K562 (cell line): Measurements from ENCODE around the gene S100A4. TPM values are rescaled to one million over a fixed set of nuclear protein-coding genes. Genes with fewer than 3 reads are reported as not detected.

ENCODE experiments used
- ATAC-seq: fragments of 200-7000 bp; cut with Tn5 transposase; 3 replicates; pipeline ENCODE4 v1.9.1; 2020; ENCODE audit warnings: moderate library complexity
- BruUV-seq: library from RNA; stranded (reverse); fragments of 400-500 nt; replicated peaks from 2 replicates; lab custom pipeline; 2021; lab: Mats Ljungman, UMichigan
- CTCF ChIA-PET: fragments of 300-600 bp; formaldehyde crosslinking; extraction: SDS; loops from one replicate; lab custom pipeline; 2021; ENCODE audit warnings: low intra/inter-chr PET ratio; lab: Yijun Ruan, JAX
- POLR2A ChIA-PET: fragments of 300-600, 350-650 bp; sonication (Branson Sonifier 250); formaldehyde crosslinking; extraction: SDS; loops from one replicate; lab custom pipeline; 2021; ENCODE audit warnings: antibody characterized with exemption, inconsistent platforms; lab: Yijun Ruan, JAX
- DNase-seq, 4 experiments: peaks; one replicate each; pipeline versions ENCODE4 v3.0.0 to v3.0.0-alpha.2; 2011 to 2018; ENCODE audit warnings: low spot score in 3 of 4, mixed read lengths in 3 of 4; ENCODE audit errors: extremely low read depth in 1 of 4
- FAIRE-seq: peaks from 2 replicates; lab custom pipeline; 2011; peaks lifted over from hg19 to GRCh38; lab: Jason Lieb, UNC
- H2AFZ ChIP-seq: 2 replicates; pipeline ENCODE4 v1.6.0; 2011; ENCODE audit warnings: low read depth, low read length, control low read depth, inconsistent platforms
- H3K27ac ChIP-seq: fragments of 200-600 bp; 3 replicates; pipeline ENCODE4 v1.8.0; 2011; ENCODE audit warnings: low read depth, mild to moderate bottlenecking, control low read depth, inconsistent platforms, low read length, moderate library complexity, mixed read lengths; ENCODE audit errors: extremely low read depth
- H3K27me3 ChIP-seq, 2 experiments: fragments of 300-600 bp in 1 of 2; 2 replicates in 1 of 2; 3 replicates in 1 of 2; pipeline versions ENCODE4 v1.6.0 to v1.8.0; 2011; ENCODE audit warnings: inconsistent platforms in 2 of 2, low read length in 2 of 2, mild to moderate bottlenecking in 1 of 2, mixed read lengths in 1 of 2, moderate library complexity in 1 of 2; ENCODE audit not compliant: control insufficient read depth in 2 of 2, insufficient read depth in 2 of 2
- H3K36me3 ChIP-seq: fragments of 300-600 bp; 3 replicates; pipeline ENCODE4 v1.8.0; 2011; ENCODE audit warnings: mild to moderate bottlenecking, low read length, inconsistent platforms; ENCODE audit not compliant: control insufficient read depth, insufficient read depth
- H3K4me1 ChIP-seq, 2 experiments: fragments of 200-600 bp in 1 of 2; replicated peaks in 1 of 2; 2 replicates in 1 of 2; 3 replicates in 1 of 2; pipeline versions ENCODE4 v1.5.1 to v1.8.0; 2011; ENCODE audit warnings: inconsistent platforms in 2 of 2, low read length in 2 of 2, mild to moderate bottlenecking in 1 of 2, mixed read lengths in 1 of 2, moderate library complexity in 1 of 2; ENCODE audit not compliant: control insufficient read depth in 2 of 2, insufficient read depth in 2 of 2
- H3K4me2 ChIP-seq: 2 replicates; pipeline ENCODE4 v1.6.1; 2011; ENCODE audit warnings: low read length, control low read depth, inconsistent platforms, mixed read lengths; ENCODE audit not compliant: insufficient read depth
- H3K4me3 ChIP-seq: fragments of 200-600 bp; sonication (generic), shearing (Covaris generic); 2 replicates; pipeline ENCODE4 v1.5.1; 2016; ENCODE audit warnings: control low read depth, inconsistent platforms
- H3K79me2 ChIP-seq: fragments of 200-600 bp; 3 replicates; pipeline ENCODE4 v1.8.0; 2011; ENCODE audit warnings: low read length, inconsistent platforms; ENCODE audit not compliant: control insufficient read depth, insufficient read depth
- H3K9ac ChIP-seq, 2 experiments: 2 replicates each; pipeline versions ENCODE4 v1.6.0 to v1.6.1; 2011; ENCODE audit warnings: low read depth in 2 of 2, low read length in 2 of 2, control low read depth in 1 of 2, inconsistent platforms in 1 of 2, mild to moderate bottlenecking in 1 of 2, mixed read lengths in 1 of 2; ENCODE audit not compliant: insufficient read depth in 1 of 2
- H3K9me1 ChIP-seq: one replicate; pipeline ENCODE4 v1.6.0; 2011; ENCODE audit warnings: inconsistent platforms, mild to moderate bottlenecking, low read length, moderate library complexity; ENCODE audit not compliant: control insufficient read depth, insufficient read depth
- H3K9me3 ChIP-seq: replicated peaks from 2 replicates; pipeline ENCODE4 v1.5.1; 2011; ENCODE audit warnings: low read depth, low read length, inconsistent platforms; ENCODE audit not compliant: control insufficient read depth, insufficient read depth
- H4K20me1 ChIP-seq: replicated peaks from 2 replicates; pipeline ENCODE4 v1.6.1; 2011; ENCODE audit warnings: low read length, inconsistent platforms, mixed read lengths; ENCODE audit not compliant: control insufficient read depth, insufficient read depth
- BRCA1 ChIP-seq, 2 experiments: fragments of 450-650 bp in 1 of 2; sonication (generic) in 1 of 2; formaldehyde crosslinking in 1 of 2; IDR thresholded peaks; 2 replicates each; pipeline versions ENCODE4 v1.5.0 to v1.6.1; 2017 to 2020; ENCODE audit warnings: mild to moderate bottlenecking in 1 of 2, missing genetic modification reagents in 1 of 2
- CBX1 ChIP-seq: sonication (generic); IDR thresholded peaks from 2 replicates; pipeline ENCODE4 v1.6.1; 2016; ENCODE audit warnings: antibody characterized with exemption, low read depth, mild to moderate bottlenecking
- CREB1 ChIP-seq, 2 experiments: sonication (generic) in 1 of 2; formaldehyde crosslinking in 1 of 2; IDR thresholded peaks; 2 replicates each; pipeline versions ENCODE4 v1.6.1 to v1.8.0; 2012 to 2022; ENCODE audit warnings: inconsistent platforms in 1 of 2, mild to moderate bottlenecking in 1 of 2, missing genetic modification reagents in 1 of 2, moderate library complexity in 1 of 2
- DLX4 ChIP-seq: fragments of 250-450 bp; sonication (Bioruptor Pico); IDR thresholded peaks from 2 replicates; pipeline ENCODE4 v1.6.1; 2021; ENCODE audit warnings: mild to moderate bottlenecking
- E2F3 ChIP-seq: fragments of 250-450 bp; sonication (Bioruptor Pico); IDR thresholded peaks from 2 replicates; pipeline ENCODE4 v1.4.0; 2020; ENCODE audit warnings: mild to moderate bottlenecking
- FOXK1 ChIP-seq: sonication (generic); formaldehyde crosslinking; IDR thresholded peaks from 2 replicates; pipeline ENCODE4 v1.8.0; 2022; ENCODE audit warnings: missing genetic modification reagents, mild to moderate bottlenecking, borderline replicate concordance
- RNF2 ChIP-seq: sonication (generic); IDR thresholded peaks from 2 replicates; pipeline ENCODE4 v1.6.1; 2016
- SAP30 ChIP-seq: fragments of 200-600 bp; sonication (generic); IDR thresholded peaks from 2 replicates; pipeline ENCODE4 v1.6.1; 2012; ENCODE audit warnings: borderline replicate concordance, low read depth, mild to moderate bottlenecking, moderate library complexity, low read length, control low read depth, inconsistent platforms; ENCODE audit not compliant: insufficient read depth, poor library complexity, severe bottlenecking
- SREBF2 ChIP-seq: sonication (generic); formaldehyde crosslinking; IDR thresholded peaks from 2 replicates; pipeline ENCODE4 v1.4.0; 2020; ENCODE audit warnings: mild to moderate bottlenecking, missing genetic modification reagents
- TAL1 ChIP-seq: fragments of 450-650 bp; IDR thresholded peaks from 2 replicates; pipeline ENCODE4 v1.6.1; 2016; ENCODE audit warnings: mild to moderate bottlenecking
- ZNF274 ChIP-seq: IDR thresholded peaks from 2 replicates; pipeline ENCODE4 v1.6.1; 2011; ENCODE audit warnings: low read depth, mild to moderate bottlenecking, low read length, moderate library complexity, borderline replicate concordance
- WGBS: fragments of 100-300 bp; shearing (Covaris generic); methylation state at CpG from one replicate; pipeline ENCODE4 v1.1.6; 2016; ENCODE audit warnings: low coverage, mixed read lengths; ENCODE audit not compliant: insufficient coverage; ENCODE audit errors: missing lambda C conversion rate; 5-methylcytosine and 5-hydroxymethylcytosine counted together
- in situ Hi-C: fragments of 300-500 bp; cut with MboI; formaldehyde crosslinking; loops from 4 replicates; pipeline ENCODE4 v1.15.0; 2018; ENCODE audit warnings: inconsistent platforms, mixed read lengths
- intact Hi-C: fragments of 100-400 bp; cut with micrococcal nuclease; formaldehyde crosslinking; loops from 2 replicates; pipeline ENCODE4 v1.14.2; 2022
- polyA plus RNA-seq, 8 experiments: library from polyadenylated mRNA; depleted of rRNA in 4 of 8; stranded (reverse) in 5 of 8; unstranded in 3 of 8; fragments of >200 nt; fragmentation: Nextera tagmentation in 2 of 8; fragmentation: Illumina TruSeq in 1 of 8; extraction: Ambion mirVana in 2 of 8; extraction: Trizol in 1 of 8; gene quantifications; 2 replicates each; pipeline versions ENCODE4 v1.2.1 to v1.2.3, GENCODE V29; 2011 to 2014; ENCODE audit warnings: inconsistent platforms in 1 of 8, missing spikeins in 1 of 8
- total RNA-seq, 7 experiments: library from RNA; depleted of rRNA in 6 of 7; stranded (reverse); fragments of >200 nt in 6 of 7; fragmentation: Illumina TruSeq in 2 of 7; extraction: Trizol in 2 of 7; gene quantifications; 2 replicates each; pipeline versions ENCODE4 v1.2.1 to v1.2.3, GENCODE V29; 2011 to 2021; ENCODE audit warnings: low replicate concordance in 1 of 7
- TF ChIP-seq, protein P1 (sequence below): IDR thresholded peaks from 2 replicates; pipeline ENCODE4 v1.6.1; 2011; ENCODE audit not compliant: insufficient read length; ENCODE audit errors: extremely low read depth
- TF ChIP-seq, protein P2 (sequence below): fragments of 250-450 bp; sonication (Bioruptor Pico); IDR thresholded peaks from 2 replicates; pipeline ENCODE4 v1.5.0; 2021; ENCODE audit warnings: mild to moderate bottlenecking, borderline replicate concordance

The S100A4 gene
- total and polyA plus RNA-seq, 9 of the 15 experiments (the other 6 are each of a cell fraction or from before 2014, with no cell fraction given), result 3.7 to 20.1 (median 11.2) TPM

GRCh38 chr1:153531638-153532037 lies 14.0 kb downstream of the S100A4 start (continued):
- TF ChIP-seq CREB1 (IDR thresholded peaks at IDR 0.05) (no peak), CREB1 (CRISPR knock-in tag; IDR thresholded peaks at IDR 0.05) (no peak), DLX4 (CRISPR knock-in tag) (no peak), BRCA1 (IDR thresholded peaks at IDR 0.05) (no peak), BRCA1 (CRISPR knock-in tag; IDR thresholded peaks at IDR 0.05) (no peak), RNF2 (no peak), TAL1 (no peak), FOXK1 (CRISPR knock-in tag) (no peak), CBX1 (no peak)
- TF ChIP-seq, protein P1, sequence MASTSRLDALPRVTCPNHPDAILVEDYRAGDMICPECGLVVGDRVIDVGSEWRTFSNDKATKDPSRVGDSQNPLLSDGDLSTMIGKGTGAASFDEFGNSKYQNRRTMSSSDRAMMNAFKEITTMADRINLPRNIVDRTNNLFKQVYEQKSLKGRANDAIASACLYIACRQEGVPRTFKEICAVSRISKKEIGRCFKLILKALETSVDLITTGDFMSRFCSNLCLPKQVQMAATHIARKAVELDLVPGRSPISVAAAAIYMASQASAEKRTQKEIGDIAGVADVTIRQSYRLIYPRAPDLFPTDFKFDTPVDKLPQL, result no peak

DNA sequence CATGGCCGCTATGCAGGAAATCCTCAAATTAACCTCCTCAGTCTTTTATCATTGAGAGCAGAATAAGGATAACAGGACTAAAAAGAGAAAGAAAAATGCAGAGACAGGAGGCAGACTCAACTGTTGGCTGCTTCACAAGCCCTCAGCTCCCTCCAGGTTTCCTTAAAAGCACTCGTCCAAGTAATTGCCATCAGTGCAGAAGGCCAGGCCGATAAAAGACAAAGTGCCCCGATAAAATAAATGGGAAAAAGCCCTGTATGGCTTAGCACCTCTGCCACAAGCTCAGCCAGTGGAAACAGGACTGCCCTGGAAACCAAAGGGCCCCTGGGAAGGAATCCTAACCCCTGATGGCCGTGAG lies 17.9 kb downstream of the S100A4 start:
- Histone ChIP-seq H3K9me1 (no peaks in the 10 kb centered on the region), H3K79me2 (no peaks in the 10 kb centered on the region), H3K4me3 (no peak overlapping the region), H3K27ac (no peak overlapping the region), H3K27me3 (no peaks in the 10 kb centered on the region), H3K9me3 (peaks cover 2% of the 10 kb centered on the region; the same call in 1 of the 2 replicates), H3K36me3 (no peaks in the 10 kb centered on the region), H2AFZ (peak overlapping the region; percentile 87), H3K9ac (no peak overlapping the region), H3K4me1 (peaks cover 19 to 29% of the 10 kb centered on the region in 2 experiments), H3K4me2 (no peak overlapping the region), H4K20me1 (no peaks in the 10 kb centered on the region)
- ChIA-PET POLR2A (interaction anchor here (0.6 to 3.3 kb wide), 3 partner anchors 12 to 178 kb away, joined by 3 to 15 read pairs (median 5); partner anchors contain the start of gene S100A5), CTCF (no interaction called here)
- TF ChIP-seq E2F3 (CRISPR knock-in tag) (no peak), ZNF274 (no peak), SAP30 (no peak), SREBF2 (CRISPR knock-in tag) (no peak)
- TF ChIP-seq, protein P2, sequence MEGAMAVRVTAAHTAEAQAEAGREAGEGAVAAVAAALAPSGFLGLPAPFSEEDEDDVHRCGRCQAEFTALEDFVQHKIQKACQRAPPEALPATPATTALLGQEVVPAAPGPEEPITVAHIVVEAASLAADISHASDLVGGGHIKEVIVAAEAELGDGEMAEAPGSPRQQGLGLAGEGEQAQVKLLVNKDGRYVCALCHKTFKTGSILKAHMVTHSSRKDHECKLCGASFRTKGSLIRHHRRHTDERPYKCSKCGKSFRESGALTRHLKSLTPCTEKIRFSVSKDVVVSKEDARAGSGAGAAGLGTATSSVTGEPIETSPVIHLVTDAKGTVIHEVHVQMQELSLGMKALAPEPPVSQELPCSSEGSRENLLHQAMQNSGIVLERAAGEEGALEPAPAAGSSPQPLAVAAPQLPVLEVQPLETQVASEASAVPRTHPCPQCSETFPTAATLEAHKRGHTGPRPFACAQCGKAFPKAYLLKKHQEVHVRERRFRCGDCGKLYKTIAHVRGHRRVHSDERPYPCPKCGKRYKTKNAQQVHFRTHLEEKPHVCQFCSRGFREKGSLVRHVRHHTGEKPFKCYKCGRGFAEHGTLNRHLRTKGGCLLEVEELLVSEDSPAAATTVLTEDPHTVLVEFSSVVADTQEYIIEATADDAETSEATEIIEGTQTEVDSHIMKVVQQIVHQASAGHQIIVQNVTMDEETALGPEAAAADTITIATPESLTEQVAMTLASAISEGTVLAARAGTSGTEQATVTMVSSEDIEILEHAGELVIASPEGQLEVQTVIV (CRISPR knock-in tag), result no peak
- no peak for FAIRE-seq
- in situ Hi-C loops (no loop called here), intact Hi-C loops (no loop called here)
- no peak for ATAC-seq
- BruUV-seq, result no TSS peak
- no peak for DNase-seq
- 60% methylated on average over 5 of the region's 5 CpGs for WGBS
